ENCODE results near the gene COLEC11. TPM values are rescaled to one million over a fixed set of nuclear protein-coding genes. Genes with fewer than 3 reads are reported as not detected.

Gene COLEC11
- total and polyA plus RNA-seq, 2 of the 13 experiments (the other 11 are each of a cell fraction or from before 2014, with no cell fraction given), result 1.5 to 3.0 TPM

GRCh38 chr2:3651691-3652648 is 57.1 kb downstream of the COLEC11 start (continued):
- TF ChIP-seq RELA (CRISPR knock-in tag; IDR thresholded peaks at IDR 0.05) (0 out of 2 replicates have a peak, but pooled peaks have one; percentile 42), ESRRA (CRISPR knock-in tag; IDR thresholded peaks at IDR 0.05; ENCODE audit: low read depth) (peak; percentile 77), ZNF878 (CRISPR knock-in tag; IDR thresholded peaks at IDR 0.05) (no peak), ZNF512B (CRISPR knock-in tag; IDR thresholded peaks at IDR 0.05; ENCODE audit: borderline replicate concordance) (no peak), SNAI1 (CRISPR knock-in tag; IDR thresholded peaks at IDR 0.05; ENCODE audit: borderline replicate concordance) (no peak; the same call in 1 of the 2 replicates), ZBTB42 (CRISPR knock-in tag; IDR thresholded peaks at IDR 0.05) (0 out of 2 replicates have a peak, but pooled peaks have one; percentile 61), ZNF788 (CRISPR knock-in tag; IDR thresholded peaks at IDR 0.05; ENCODE audit: borderline replicate concordance) (no peak; the same call in 1 of the 2 replicates), MXI1 (IDR thresholded peaks at IDR 0.05; ENCODE audit: borderline replicate concordance, low read depth, low read length) (peak; percentile 89; the same call in 1 of the 3 replicates), ZFX (CRISPR knock-in tag; IDR thresholded peaks at IDR 0.05; ENCODE audit: low read depth) (peak; percentile 57), ATM (IDR thresholded peaks at IDR 0.05; ENCODE audit: borderline replicate concordance) (no peak), HOXA9 (CRISPR knock-in tag; IDR thresholded peaks at IDR 0.05; ENCODE audit: borderline replicate concordance) (0 out of 2 replicates have a peak, but pooled peaks have one; percentile 17), ZBTB38 (CRISPR knock-in tag; IDR thresholded peaks at IDR 0.05) (peak; percentile 34; the same call in 1 of the 2 replicates), MNT (IDR thresholded peaks at IDR 0.05) (no peak), ZNF264 (CRISPR knock-in tag; IDR thresholded peaks at IDR 0.05) (0 out of 2 replicates have a peak, but pooled peaks have one; percentile 42), GABPA (IDR thresholded peaks at IDR 0.05; ENCODE audit: low read depth, low read length) (no peak), GABPA (CRISPR knock-in tag; IDR thresholded peaks at IDR 0.05; ENCODE audit: low read depth) (peak; percentile 73), BRCA1 (CRISPR knock-in tag; IDR thresholded peaks at IDR 0.05) (no peak), AFF4 (CRISPR knock-in tag; IDR thresholded peaks at IDR 0.05) (0 out of 2 replicates have a peak, but pooled peaks have one; percentile 26), TARDBP (CRISPR knock-in tag; IDR thresholded peaks at IDR 0.05) (peak; percentile 69; the same call in 1 of the 2 replicates)
